Measurements from ENCODE around the gene MMP11.
A peak's percentile ranks its signal among the peaks of the same experiment; 100 is the strongest.
"Not testable (repeated sequence)": the region's sequence is repeated elsewhere in the genome, so short reads cannot be mapped to it uniquely, and the experiment has no call there.

Gene MMP11

GRCh38 chr22:23772649-23773473 lies at the start of gene MMP11:
Gene MMP11, plus strand, starts transcription at chr22:23772849. Its CDS starts 22 bp downstream, at chr22:23772871.
- DNase-seq (ENCODE audit: low read depth): peak; percentile 30

GRCh38 chr22:23728108-23728507 lies 44.5 kb upstream of the MMP11 start:
- not testable (repeated sequence) for DNase-seq (ENCODE audit: low read depth)

- no peak for DNase-seq (ENCODE audit: low read depth)
Measured at GRCh38 chr22:23737696-23738095, 35.0 kb upstream of the MMP11 start.

GRCh38 chr22:23742505-23743264 lies 30.0 kb upstream of the MMP11 start:
- DNase-seq (ENCODE audit: low read depth): no peak

- no peak for DNase-seq (ENCODE audit: low read depth)
Measured at GRCh38 chr22:23743303-23743705, 29.3 kb upstream of the MMP11 start.

- DNase-seq (ENCODE audit: low read depth): no peak
Measured at GRCh38 chr22:23744001-23744400, 28.6 kb upstream of the MMP11 start.

GRCh38 chr22:23744485-23744884 lies 28.2 kb upstream of the MMP11 start:
- no peak for DNase-seq (ENCODE audit: low read depth)

- no peak for DNase-seq (ENCODE audit: low read depth)
Measured at GRCh38 chr22:23745791-23746190, 26.9 kb upstream of the MMP11 start.

- DNase-seq (ENCODE audit: low read depth): no peak
Measured at GRCh38 chr22:23749841-23750301, 22.8 kb upstream of the MMP11 start.

- no peak for DNase-seq (ENCODE audit: low read depth)
Measured at GRCh38 chr22:23750367-23750713, 22.3 kb upstream of the MMP11 start.

GRCh38 chr22:23750714-23751440 lies 21.8 kb upstream of the MMP11 start, which contains the start of gene ZNF70:
Gene ZNF70, minus strand, starts transcription at chr22:23751112. Its CDS starts 5,972 bp downstream, at chr22:23745140.
- peak; percentile 82 for DNase-seq (ENCODE audit: low read depth)

- no peak for DNase-seq (ENCODE audit: low read depth)
Measured at GRCh38 chr22:23751441-23751996, 21.1 kb upstream of the MMP11 start.

GRCh38 chr22:23752090-23752691 lies 20.5 kb upstream of the MMP11 start:
- no peak for DNase-seq (ENCODE audit: low read depth)

GRCh38 chr22:23752750-23753149 lies 19.9 kb upstream of the MMP11 start:
- DNase-seq (ENCODE audit: low read depth): no peak

- DNase-seq (ENCODE audit: low read depth): no peak
Measured at GRCh38 chr22:23753385-23753784, 19.3 kb upstream of the MMP11 start.

GRCh38 chr22:23754220-23754919 lies 18.3 kb upstream of the MMP11 start, which contains the start of gene VPREB3:
Gene VPREB3, minus strand, starts transcription at chr22:23754425. Its CDS starts 62 bp downstream, at chr22:23754363.
- DNase-seq (ENCODE audit: low read depth): no peak

GRCh38 chr22:23754980-23755636 lies 17.5 kb upstream of the MMP11 start:
- DNase-seq (ENCODE audit: low read depth): no peak

- no peak for DNase-seq (ENCODE audit: low read depth)
Measured at GRCh38 chr22:23755711-23756110, 16.9 kb upstream of the MMP11 start.

GRCh38 chr22:23756891-23757290 lies 15.8 kb upstream of the MMP11 start:
- DNase-seq (ENCODE audit: low read depth): no peak

GRCh38 chr22:23759566-23759965 lies 13.1 kb upstream of the MMP11 start:
- DNase-seq (ENCODE audit: low read depth): no peak

Measured in activated T-helper 1 cell treated with Interleukin-2 at 50 U/mL for 16 hours (primary cell).